Cardiac septum (tissue), 1 donor: ENCODE results near the gene VAMP5. TPM values are rescaled to one million over a fixed set of nuclear protein-coding genes. Genes with fewer than 3 reads are reported as not detected.
"Not testable (repeated sequence)": the region's sequence is repeated elsewhere in the genome, so short reads cannot be mapped to it uniquely, and the experiment has no call there.

ENCODE experiments used
- DNase-seq: peaks from one replicate; pipeline ENCODE4 v3.0.0-alpha.2; 2020; ENCODE audit warnings: low spot score
- intact Hi-C: fragments of 100-400 bp; cut with DNase I; formaldehyde crosslinking; loops from one replicate; pipeline ENCODE4 v1.14.0; 2022
- total RNA-seq: library from RNA; stranded (reverse); fragmentation: NEBNext Ultra II Directional; extraction: Animal tissue kit (Norgen Biotek cat#: 25700); gene quantifications from one replicate; pipeline ENCODE4 v1.2.1, GENCODE V29; 2021
- donor health status: DM: no; HTN: no; CAD: no.

The VAMP5 gene
- total RNA-seq, 1 donor from 2014 or later, result 27.9 TPM

DNA sequence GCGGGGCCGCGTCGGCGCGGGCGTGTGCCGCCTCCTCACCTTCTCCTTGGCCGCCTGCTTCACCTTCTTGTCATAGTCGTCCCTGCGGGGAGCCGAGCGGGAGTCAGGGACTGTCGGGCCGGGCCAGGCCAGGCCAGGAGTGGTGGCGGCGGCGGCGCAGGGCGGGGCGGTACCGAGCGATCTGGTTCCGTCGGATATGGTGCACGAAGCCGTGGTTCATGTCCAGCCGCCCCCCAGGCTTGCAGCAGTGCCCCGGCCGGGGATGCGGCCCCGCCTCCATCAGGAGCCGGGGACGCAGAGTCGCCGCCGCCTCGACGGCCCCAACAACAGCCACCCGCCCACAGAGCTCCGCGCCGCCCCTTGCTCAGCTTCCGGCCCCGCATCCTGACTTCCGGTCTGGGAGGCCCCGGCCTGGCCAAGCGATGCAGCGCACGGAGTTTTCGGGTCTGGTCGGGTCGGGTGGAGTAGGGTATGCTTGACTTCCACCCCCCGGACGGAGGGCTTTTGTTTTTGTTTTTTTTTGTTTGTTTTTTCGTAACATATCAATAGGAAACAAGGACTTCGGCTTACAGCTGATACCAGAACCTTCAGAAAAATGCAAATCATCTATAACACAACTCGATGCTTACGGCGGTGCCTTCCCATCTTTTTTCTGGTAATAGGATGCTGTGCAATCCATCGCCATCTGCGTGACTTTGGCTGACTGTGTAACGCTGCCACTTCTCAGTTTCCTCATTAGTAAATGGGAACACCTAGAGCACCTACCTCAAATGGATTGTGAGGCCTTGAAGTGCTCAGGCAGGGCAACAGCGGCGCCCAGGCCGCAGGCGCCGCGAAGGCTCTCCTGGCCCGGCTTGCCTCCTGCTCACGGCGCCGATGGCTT is 27.7 kb downstream of the VAMP5 start, which contains the start of gene C2orf68:
C2orf68 (minus strand) TSS at position 362 of the 883 bp plus-strand sequence; CDS start at position 280, 82 bp downstream.
- peak; percentile 96 for DNase-seq
- intact Hi-C loops, result no loop called here

DNA sequence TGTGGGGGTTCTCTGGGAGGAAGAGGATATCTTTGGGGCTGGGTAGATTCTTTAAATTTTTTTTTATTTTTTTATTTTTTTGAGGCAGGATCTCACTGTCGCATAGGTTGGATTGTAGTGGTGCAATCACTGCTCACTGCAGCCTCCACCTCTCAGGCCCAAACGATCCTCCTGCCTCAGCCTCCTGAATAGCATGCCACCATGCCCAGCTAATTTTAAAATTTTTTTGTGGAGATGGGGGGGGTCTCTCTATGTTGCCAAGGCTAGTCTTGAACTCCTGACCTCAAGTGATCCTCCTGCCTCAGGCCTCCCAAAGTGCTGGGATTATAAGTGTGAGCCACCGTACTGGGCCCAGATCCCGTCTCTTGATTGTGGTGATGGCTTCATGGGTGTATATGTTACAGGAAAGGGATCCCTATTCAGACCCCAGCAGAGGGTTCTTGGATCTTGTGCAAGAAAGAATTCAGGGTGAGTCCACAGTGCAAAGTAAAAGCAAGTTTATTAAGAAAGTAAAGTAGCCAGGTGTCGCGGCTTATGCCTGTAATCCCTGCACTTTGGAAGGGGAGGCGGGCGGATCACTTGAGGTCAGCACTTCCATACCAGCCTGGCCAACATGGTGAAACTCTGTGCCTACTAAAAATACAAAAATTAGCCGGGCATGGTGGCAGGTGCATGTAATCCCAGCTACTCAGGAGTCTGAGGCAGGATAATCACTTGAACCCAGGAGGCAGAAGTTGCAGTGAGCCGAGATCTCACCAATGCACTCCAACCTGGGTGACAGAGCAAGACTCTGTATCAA is 29.7 kb downstream of the VAMP5 start:
- intact Hi-C loops, result no loop called here
- no peak for DNase-seq

DNA sequence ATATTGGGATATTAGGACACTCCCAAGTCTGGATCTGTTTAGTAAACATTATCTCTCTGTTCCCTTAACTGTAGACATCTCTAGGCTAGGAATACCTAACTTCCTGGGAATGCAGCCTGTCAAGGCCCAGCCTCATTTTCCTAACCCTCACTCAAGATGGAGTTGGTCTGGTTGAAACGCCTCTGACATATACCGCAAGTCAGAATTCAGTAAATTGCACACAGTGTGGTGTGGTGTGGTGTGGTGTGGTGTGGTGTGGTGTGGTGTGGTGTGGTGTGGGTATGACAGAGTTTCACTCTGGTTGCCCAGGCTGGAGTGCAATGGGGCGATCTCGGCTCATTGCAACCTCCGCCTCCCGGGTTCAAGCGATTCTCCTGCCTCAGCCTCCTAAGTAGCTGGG is 30.5 kb downstream of the VAMP5 start:
- intact Hi-C loops, DNase-seq: not testable (repeated sequence)

DNA sequence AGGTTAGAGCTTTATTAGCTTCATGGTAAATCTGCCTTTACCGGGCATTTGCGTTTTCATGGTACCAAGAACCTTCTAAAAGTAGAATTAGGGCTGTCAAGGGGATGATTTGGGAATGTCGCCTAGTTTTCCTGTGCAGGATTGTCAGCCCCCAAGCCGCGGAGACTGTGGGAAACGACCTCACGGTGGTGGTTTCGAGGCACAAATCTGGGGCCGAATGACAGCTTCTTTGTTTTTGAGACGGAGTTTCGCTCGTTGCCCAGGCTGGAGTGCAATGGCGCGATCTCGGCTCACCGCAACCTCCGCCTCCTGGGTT is 31.1 kb downstream of the VAMP5 start:
- intact Hi-C loops, result no loop called here

DNA sequence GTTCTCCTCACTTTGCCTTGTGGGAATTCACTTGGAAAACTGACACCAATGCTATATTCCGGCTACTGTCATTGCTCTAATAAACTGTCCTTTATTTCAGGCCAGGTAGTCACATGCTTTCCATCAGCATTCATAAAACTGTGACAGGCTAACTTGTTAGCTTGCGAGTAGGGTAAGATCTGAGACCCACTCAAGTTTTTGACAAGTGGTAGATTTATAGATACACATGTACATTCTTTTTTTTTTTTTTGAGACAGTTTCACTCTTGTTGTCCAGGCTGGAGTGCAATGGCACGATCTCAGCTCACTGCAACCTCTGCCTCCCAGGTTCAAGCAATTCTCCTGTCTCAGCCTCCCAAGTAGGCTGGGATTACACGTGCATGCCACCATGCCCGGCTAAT is 33.5 kb downstream of the VAMP5 start:
- intact Hi-C loops, DNase-seq: not testable (repeated sequence)

More for the DNA sequence above, 31.1 kb downstream of the VAMP5 start:
- no peak for DNase-seq

DNA sequence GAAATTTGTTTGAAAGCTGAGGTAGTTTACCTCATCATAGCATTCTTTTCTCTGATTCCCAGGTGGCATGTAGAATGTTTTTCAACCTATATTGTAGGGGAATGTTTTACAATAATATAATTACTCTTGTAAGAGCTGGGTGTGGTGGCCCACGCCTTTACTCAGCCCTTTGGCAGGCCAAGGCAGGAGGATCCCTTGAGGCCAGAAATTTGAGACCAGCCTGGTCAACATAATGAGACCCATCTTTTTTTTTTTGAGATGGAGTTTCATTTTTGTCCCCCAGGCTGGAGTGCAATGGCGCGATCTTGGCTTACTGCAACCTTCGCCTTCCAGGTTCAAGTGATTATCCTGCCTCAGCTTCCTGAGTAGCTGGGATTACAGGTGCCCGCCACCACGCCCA is 35.4 kb downstream of the VAMP5 start:
- intact Hi-C loops, result no loop called here

DNA sequence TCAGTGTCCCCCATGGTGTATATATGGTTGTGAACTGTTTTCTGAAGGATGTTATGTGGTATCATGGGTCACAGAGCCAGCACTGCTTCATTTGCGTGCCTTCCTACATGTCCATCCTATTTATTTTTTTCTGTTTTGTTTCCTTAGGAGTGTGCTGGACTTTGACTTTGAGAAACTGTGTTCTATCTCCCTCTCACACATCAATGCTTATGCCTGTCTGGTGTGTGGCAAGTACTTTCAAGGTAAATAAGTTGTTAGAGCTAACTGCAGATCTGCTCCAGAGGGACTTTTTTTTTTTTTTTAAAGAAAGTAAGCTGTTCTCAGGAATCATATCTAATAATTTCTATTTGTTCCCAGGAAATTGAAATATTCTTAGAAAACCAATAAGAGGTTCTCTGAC is 37.1 kb downstream of the VAMP5 start:
- DNase-seq, result peak; percentile 9
- intact Hi-C loops, result no loop called here

More for the DNA sequence above, 35.4 kb downstream of the VAMP5 start:
- DNase-seq, result peak; percentile 1

DNA sequence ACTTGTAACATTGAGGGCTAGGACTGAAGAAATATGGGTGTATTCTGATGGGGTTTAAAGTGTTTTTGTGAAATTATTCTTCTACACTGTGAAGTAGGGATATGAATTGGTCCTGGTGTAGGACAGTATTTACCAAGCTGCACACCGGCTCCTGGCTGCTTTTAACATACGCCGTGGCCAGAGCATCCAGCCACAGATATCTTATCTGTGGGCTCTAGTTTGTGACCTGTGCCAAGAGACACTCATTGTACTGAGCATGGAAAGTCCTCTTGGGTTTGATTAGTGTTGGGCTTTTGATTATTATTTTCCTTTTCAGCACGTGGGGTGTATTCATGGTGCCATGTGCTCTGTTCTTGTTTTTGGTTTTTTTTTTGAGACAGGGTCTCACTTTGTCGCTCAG is 39.8 kb downstream of the VAMP5 start:
- intact Hi-C loops, result no loop called here
- no peak for DNase-seq

DNA sequence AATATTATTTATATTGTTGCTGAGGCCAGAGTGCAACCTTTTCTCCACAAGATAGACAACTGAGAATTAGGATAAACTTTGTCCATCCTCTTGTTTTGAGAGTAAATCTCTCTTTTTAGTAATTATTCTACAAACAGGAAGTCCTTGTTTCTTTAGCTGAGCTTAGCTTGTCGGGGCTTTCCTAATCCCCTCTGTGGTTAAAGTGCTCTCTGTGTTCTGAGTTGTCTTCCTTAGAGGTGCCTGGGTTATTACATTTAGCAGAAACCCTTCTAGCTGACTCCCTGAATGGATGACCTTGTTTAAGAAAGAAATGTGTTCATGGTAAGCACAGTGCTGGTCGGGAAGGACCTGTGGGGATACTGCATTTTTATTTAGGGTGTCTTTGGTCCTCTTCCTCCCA is 44.4 kb downstream of the VAMP5 start:
- DNase-seq, result no peak
- intact Hi-C loops, result no loop called here

DNA sequence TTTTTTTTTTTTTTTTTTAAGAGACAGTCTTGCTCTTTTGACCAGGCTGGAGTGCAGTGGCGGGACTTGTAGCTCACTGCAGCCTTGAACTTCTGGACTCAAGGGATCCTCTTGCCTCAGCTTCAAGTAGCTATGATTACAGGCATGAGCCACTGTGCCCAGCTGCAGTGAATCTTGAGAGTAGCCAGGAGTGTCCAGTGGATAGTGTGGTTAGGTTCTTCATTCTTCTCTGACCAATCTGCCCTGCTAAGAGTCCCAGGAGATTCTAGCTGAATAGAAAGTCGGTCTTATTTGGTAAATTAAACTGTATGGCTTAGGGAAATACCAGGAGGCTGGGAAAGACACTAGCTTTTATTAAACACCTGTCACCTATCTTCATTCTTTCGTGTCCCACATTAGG is 47.1 kb downstream of the VAMP5 start:
- DNase-seq, result no peak
- intact Hi-C loops, result no loop called here

DNA sequence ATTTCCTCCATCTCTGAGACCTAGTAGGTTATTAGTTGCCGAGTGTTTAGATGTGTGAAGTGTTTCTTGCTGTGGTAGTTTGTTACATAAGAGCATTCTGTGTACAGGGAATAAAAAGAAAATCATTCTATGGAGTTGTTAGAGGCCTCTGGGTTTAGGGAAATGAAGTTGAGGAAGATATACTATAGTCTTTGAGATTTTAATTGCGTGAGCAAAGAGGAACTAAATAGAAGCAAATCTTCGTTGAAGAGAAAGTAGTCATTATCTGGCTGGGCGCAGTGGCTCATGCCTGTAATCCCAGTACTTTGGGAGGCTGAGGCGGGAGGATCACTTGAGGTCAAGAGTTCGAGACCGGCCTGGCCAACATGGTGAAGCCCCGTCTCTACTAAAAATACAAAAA is 50.8 kb downstream of the VAMP5 start:
- intact Hi-C loops, result no loop called here

DNA sequence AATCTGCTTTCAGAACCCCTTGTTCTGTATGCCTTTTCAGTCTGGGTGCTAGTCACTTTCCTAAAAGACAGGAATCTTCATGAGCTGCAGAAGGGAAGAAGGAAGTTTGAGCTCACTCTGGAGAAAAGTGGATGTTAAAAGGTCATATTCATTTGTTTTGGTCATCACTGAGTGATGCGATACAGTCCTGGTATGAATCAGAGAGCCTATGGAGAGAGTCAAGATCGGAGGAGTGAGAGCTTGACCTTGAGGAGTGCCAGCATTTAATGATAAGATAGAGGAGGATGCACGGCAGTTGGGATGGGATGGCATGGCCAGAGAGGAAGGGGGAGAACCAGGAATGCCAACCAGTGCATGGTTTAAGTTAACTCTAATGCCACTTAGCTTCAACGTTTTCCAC is 51.4 kb downstream of the VAMP5 start:
- intact Hi-C loops, result loop anchor here (2.0 kb wide), 1 partner anchor 179 kb away; no protein-coding TSS in a partner anchor
- DNase-seq, result peak; percentile 14

More for the DNA sequence above, 50.8 kb downstream of the VAMP5 start:
- peak; percentile 22 for DNase-seq

DNA sequence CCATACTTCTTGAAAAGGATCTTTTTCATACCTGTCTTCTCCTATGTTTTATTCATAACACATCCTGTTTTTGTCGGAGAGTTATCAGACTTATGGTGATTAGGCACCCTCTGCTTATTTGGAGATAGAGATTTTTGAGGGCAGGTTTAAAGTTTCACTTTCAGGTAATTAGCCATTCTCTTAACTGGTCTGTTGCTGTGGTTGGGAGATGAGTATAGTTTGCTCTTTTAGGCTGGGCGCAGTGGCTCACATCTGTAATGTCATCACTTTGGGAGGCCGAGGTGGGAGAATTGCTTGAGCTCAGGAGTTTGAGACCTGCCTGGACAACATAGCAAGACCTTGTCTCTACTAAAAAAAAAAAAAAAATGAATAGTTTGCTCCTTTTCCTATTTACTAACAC is 58.5 kb downstream of the VAMP5 start:
- intact Hi-C loops, result no loop called here
- DNase-seq, result peak; percentile 6

Other genes starting within 250 kb of the VAMP5 start
- 16.6 TPM for gene RETSAT, start 229.9 kb upstream of the VAMP5 start, total RNA-seq
- 9.8 TPM for gene ELMOD3, start 229.7 kb upstream of the VAMP5 start, total RNA-seq
- gene CAPG, start 174.1 kb upstream of the VAMP5 start, total RNA-seq, result 7.4 TPM
- gene SH2D6, start 165.7 kb upstream of the VAMP5 start, total RNA-seq, result not detected
- gene MAT2A, start 45.3 kb upstream of the VAMP5 start, total RNA-seq, result 146 TPM
- gene GGCX, start 22.9 kb upstream of the VAMP5 start, total RNA-seq, result 23.3 TPM
- 8.2 TPM for gene VAMP8, start 6.8 kb upstream of the VAMP5 start, total RNA-seq
- gene RNF181, start 11.3 kb downstream of the VAMP5 start, total RNA-seq, result 82.4 TPM
- gene TMEM150A, start 18.3 kb downstream of the VAMP5 start, total RNA-seq, result 11.4 TPM
- gene C2orf68, start 27.6 kb downstream of the VAMP5 start, total RNA-seq, result 26.3 TPM
- 28.4 TPM for gene USP39, start 31.8 kb downstream of the VAMP5 start, total RNA-seq
- gene SFTPB, start 83.8 kb downstream of the VAMP5 start, total RNA-seq, result not detected
- 2.3 TPM for gene GNLY, start 109.9 kb downstream of the VAMP5 start, total RNA-seq
- 21.0 TPM for gene ATOH8, start 169.6 kb downstream of the VAMP5 start, total RNA-seq